Loucy (cell line): ENCODE data around the gene RSPO4.
A peak's percentile ranks its signal among the peaks of the same experiment; 100 is the strongest.

ENCODE experiments used
- H2AFZ ChIP-seq: fragments of 200-600 bp; sonication (generic); 2 replicates; pipeline ENCODE4 v1.6.0; 2016; ENCODE audit warnings: antibody characterized with exemption, mild to moderate bottlenecking, low read length, moderate library complexity
- H3F3A ChIP-seq: fragments of 200-600 bp; 2 replicates; pipeline ENCODE4 v1.6.0; 2016; ENCODE audit warnings: antibody characterized with exemption, low read depth, mild to moderate bottlenecking
- H3K27me3 ChIP-seq: fragments of 200-600 bp; sonication (generic); 2 replicates; pipeline ENCODE4 v1.6.1; 2014; ENCODE audit warnings: low read length, mild to moderate bottlenecking; ENCODE audit not compliant: insufficient read depth, poor library complexity, severe bottlenecking
- H3K36me3 ChIP-seq: fragments of 200-600 bp; sonication (generic); 2 replicates; pipeline ENCODE4 v1.6.1; 2016; ENCODE audit warnings: low read length; ENCODE audit not compliant: insufficient read depth
- H3K4me1 ChIP-seq: fragments of 200-600 bp; sonication (generic); 2 replicates; pipeline ENCODE4 v1.5.1; 2014; ENCODE audit warnings: low read length, mild to moderate bottlenecking; ENCODE audit not compliant: insufficient read depth, poor library complexity, severe bottlenecking
- H3K4me2 ChIP-seq: fragments of 200-600 bp; sonication (generic); 2 replicates; pipeline ENCODE4 v1.6.0; 2014; ENCODE audit warnings: antibody characterized with exemption, low read length, low read depth, mild to moderate bottlenecking; ENCODE audit not compliant: poor library complexity, severe bottlenecking
- H3K4me3 ChIP-seq: fragments of 200-600 bp; sonication (generic); 2 replicates; pipeline ENCODE4 v1.5.1; 2014; ENCODE audit warnings: low read length, mild to moderate bottlenecking, mixed read lengths; ENCODE audit not compliant: poor library complexity, severe bottlenecking
- H3K79me2 ChIP-seq: fragments of 200-600 bp; sonication (generic); 2 replicates; pipeline ENCODE4 v1.6.1; 2014; ENCODE audit warnings: low read length; ENCODE audit not compliant: insufficient read depth
- H3K9ac ChIP-seq: fragments of 200-600 bp; sonication (generic); 2 replicates; pipeline ENCODE4 v1.6.0; 2014; ENCODE audit warnings: mild to moderate bottlenecking, low read depth, low read length, moderate library complexity; ENCODE audit not compliant: poor library complexity, severe bottlenecking
- H3K9me2 ChIP-seq: fragments of 200-600 bp; sonication (generic); replicated peaks from 2 replicates; pipeline ENCODE4 v1.6.1; 2016; ENCODE audit warnings: low read depth, low read length, mixed read lengths
- H3K9me3 ChIP-seq: fragments of 200-600 bp; sonication (generic); 2 replicates; pipeline ENCODE4 v1.6.1; 2014; ENCODE audit warnings: mild to moderate bottlenecking, antibody characterized with exemption, low read length, low read depth; ENCODE audit not compliant: insufficient read depth
- H4K20me1 ChIP-seq: fragments of 200-600 bp; sonication (generic); 2 replicates; pipeline ENCODE4 v1.6.0; 2014; ENCODE audit warnings: antibody characterized with exemption, low read length, mild to moderate bottlenecking; ENCODE audit not compliant: insufficient read depth, poor library complexity, severe bottlenecking
- EZH2phosphoT487 ChIP-seq: fragments of 200-600 bp; IDR thresholded peaks from 2 replicates; pipeline ENCODE4 v1.6.1; 2018; ENCODE audit warnings: antibody characterized with exemption, mild to moderate bottlenecking, moderate library complexity, borderline replicate concordance
- TF ChIP-seq, protein P1 (sequence below): fragments of 200-600 bp; sonication (generic); conservative IDR thresholded peaks from 2 replicates; pipeline ENCODE4 v1.5.1; 2014; ENCODE audit warnings: mild to moderate bottlenecking, antibody characterized with exemption, low read length

RSPO4 gene

GRCh38 chr20:959996-960615 is 42.0 kb downstream of the RSPO4 start:
- Histone ChIP-seq H3K36me3 (no peaks in the 10 kb centered on the region), H4K20me1 (no peaks in the 10 kb centered on the region), H3K9me2 (no peaks in the 10 kb centered on the region), H3K9ac (no peak overlapping the region), H3K27me3 (no peaks in the 10 kb centered on the region), H3K4me1 (peaks cover 3% of the 10 kb centered on the region), H3K4me3 (no peak overlapping the region), H2AFZ (no peak overlapping the region), H3K9me3 (no peaks in the 10 kb centered on the region), H3K79me2 (no peaks in the 10 kb centered on the region), H3F3A (no peaks in the 10 kb centered on the region), H3K4me2 (no peak overlapping the region)
- no peak for TF ChIP-seq EZH2phosphoT487
- TF ChIP-seq, protein P1, sequence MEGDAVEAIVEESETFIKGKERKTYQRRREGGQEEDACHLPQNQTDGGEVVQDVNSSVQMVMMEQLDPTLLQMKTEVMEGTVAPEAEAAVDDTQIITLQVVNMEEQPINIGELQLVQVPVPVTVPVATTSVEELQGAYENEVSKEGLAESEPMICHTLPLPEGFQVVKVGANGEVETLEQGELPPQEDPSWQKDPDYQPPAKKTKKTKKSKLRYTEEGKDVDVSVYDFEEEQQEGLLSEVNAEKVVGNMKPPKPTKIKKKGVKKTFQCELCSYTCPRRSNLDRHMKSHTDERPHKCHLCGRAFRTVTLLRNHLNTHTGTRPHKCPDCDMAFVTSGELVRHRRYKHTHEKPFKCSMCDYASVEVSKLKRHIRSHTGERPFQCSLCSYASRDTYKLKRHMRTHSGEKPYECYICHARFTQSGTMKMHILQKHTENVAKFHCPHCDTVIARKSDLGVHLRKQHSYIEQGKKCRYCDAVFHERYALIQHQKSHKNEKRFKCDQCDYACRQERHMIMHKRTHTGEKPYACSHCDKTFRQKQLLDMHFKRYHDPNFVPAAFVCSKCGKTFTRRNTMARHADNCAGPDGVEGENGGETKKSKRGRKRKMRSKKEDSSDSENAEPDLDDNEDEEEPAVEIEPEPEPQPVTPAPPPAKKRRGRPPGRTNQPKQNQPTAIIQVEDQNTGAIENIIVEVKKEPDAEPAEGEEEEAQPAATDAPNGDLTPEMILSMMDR = no peak

DNA sequence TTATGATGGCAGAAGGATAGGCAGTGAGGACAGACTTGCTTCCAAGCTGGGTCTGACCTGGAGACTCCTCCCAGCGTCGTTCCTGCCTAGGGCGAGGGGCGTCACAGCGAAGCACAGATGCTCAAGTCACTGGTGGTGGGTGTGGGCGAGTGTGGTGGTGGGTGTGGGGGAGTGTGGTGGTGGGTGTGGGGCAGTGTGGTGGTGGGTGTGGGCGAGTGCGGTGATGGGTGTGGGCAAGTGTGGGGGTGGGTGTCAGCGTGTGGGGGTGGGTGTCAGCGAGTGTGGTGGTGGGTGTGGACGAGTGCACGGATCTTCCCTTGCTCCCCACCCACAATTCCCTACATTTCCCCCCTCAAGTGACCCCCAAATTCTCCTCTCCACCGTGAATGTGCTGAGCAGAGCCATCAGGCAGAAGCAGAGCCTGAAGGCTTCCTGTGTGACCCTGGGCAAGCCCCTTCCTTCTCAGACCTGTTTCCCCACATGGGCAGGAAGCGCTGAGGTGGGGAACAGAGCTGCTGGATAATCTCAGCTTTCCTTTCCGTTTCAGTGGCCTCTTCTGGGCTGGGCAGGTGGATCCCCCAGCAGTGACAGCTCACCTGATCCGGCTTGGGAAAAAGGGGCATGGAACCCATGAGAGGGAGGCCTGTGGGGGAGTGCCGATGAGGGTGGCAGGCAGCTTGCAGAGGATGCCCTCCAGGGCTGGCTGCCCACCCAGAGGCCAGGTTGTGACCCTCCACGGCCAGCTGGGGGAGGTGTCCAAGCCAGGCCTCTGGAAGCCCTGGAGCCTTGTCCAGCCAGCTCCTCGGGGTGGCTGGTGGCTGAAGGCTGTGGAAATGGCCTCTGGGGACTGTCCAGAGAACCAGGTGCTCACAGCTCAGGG is 42.9 kb downstream of the RSPO4 start:
- H4K20me1 ChIP-seq = no peaks in the 10 kb centered on the region
- TF ChIP-seq, protein P1 = no peak
- no peak for TF ChIP-seq EZH2phosphoT487
- no peak overlapping the region for H3K4me2 ChIP-seq
- no peaks in the 10 kb centered on the region for H3F3A ChIP-seq
- no peaks in the 10 kb centered on the region for H3K36me3 ChIP-seq
- no peaks in the 10 kb centered on the region for H3K9me2 ChIP-seq
- no peak overlapping the region for H3K9ac ChIP-seq
- H2AFZ ChIP-seq = no peak overlapping the region
- H3K9me3 ChIP-seq = no peaks in the 10 kb centered on the region
- no peaks in the 10 kb centered on the region for H3K79me2 ChIP-seq
- H3K27me3 ChIP-seq = no peaks in the 10 kb centered on the region
- H3K4me3 ChIP-seq = no peak overlapping the region
- peaks cover 3% of the 10 kb centered on the region for H3K4me1 ChIP-seq

DNA sequence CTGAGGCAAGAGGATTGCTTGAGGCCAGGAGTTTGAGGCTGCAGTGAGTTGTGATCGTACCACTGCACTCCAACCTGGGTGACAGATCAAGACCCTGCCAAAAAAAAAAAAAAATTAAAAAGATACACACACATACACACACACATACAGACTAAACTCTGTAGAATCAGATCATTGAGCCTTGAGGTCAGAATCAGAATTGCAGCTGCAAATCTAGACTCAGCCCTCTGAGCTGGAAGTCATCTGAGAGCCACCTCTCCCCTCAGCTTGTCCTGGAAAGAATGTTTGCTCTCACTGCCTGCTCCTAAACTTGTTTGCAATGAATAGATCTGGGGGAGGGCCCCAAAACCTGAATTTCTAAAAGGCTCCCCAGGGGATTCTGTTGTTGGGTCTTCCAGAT is 44.6 kb downstream of the RSPO4 start:
- no peak overlapping the region for H3K4me2 ChIP-seq
- no peak overlapping the region for H3K4me3 ChIP-seq
- H3K9ac ChIP-seq = no peak overlapping the region
- H3K9me3 ChIP-seq = no peaks in the 10 kb centered on the region
- peaks cover 3% of the 10 kb centered on the region for H3K4me1 ChIP-seq
- no peaks in the 10 kb centered on the region for H3K36me3 ChIP-seq
- no peaks in the 10 kb centered on the region for H3K9me2 ChIP-seq
- no peaks in the 10 kb centered on the region for H3K79me2 ChIP-seq
- no peak overlapping the region for H2AFZ ChIP-seq
- no peaks in the 10 kb centered on the region for H3K27me3 ChIP-seq
- H4K20me1 ChIP-seq = no peaks in the 10 kb centered on the region
- no peak for TF ChIP-seq EZH2phosphoT487
- TF ChIP-seq, protein P1 = 0 out of 2 replicates have a peak, but pooled peaks have one; percentile 10
- no peaks in the 10 kb centered on the region for H3F3A ChIP-seq
